ENCODE data around the gene PPP3CA. TPM values are rescaled to one million over a fixed set of nuclear protein-coding genes. Genes with fewer than 3 reads are reported as not detected.
"Not testable (repeated sequence)": the region's sequence is repeated elsewhere in the genome, so short reads cannot be mapped to it uniquely, and the experiment has no call there.

PPP3CA gene
- total RNA-seq, 1 donor from 2014 or later: 52.2 TPM

DNA sequence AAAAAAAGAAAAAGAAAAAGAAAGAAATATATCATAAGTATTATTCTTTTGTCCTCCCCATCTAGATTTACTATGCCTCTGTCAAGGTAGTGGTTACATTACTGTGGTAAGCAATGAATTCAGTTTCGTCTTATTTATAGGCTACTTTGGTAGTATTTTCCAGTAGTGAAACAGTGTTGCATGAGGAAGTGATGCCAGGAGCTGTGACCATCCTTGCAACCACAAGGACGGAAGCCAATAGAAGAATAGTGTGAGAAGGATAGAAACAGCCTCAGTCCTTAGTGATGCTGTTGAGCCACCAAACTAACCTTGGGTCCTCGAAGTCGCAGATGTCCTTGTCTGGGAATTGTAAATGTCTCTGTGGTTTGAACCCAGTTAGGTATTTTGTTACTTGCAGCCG, 328.5 kb downstream of the PPP3CA start:
- no peak for DNase-seq (ENCODE audit: low read depth in 2 of 2)

DNA sequence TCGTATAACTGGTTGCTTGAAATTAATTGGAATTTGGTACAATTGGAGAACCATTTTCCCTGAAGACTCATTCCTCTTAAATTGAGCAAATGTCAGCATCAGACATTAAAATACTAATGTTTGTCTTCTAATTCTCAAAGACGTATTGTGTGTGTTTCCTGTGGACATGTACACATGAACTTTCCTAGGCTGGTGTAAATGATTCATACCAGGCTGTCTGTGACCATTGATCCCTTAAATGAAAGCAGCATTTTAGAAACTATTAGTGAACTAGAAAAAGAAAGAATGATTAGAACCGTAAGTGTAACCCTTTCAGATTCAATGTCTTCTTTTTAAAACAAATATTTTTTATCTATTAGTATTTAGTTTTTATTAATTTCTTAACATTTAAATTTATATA, 332.9 kb downstream of the PPP3CA start:
- peak in 1 of 2 donors; percentile 79 for DNase-seq (ENCODE audit: low read depth in 2 of 2)

DNA sequence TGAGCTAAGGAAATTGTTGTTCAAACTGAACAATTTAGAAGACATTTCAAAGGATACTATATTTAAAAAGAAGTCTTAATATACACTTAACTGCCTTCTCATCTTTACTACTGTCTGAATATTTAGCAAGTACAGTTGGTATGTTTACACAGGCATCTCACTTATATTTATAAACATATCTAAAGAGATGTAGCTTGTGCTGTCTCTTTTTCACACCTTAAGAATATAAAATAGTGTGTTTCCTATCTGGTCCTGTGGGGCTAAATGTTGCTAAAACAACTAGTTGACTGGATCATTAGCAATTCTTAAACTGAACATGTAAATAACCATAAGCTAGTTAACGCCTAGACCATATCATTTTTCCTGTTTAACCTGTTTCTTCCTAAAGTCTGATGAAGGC, 336.3 kb downstream of the PPP3CA start:
- no peak for DNase-seq (ENCODE audit: low read depth in 2 of 2)

DNA sequence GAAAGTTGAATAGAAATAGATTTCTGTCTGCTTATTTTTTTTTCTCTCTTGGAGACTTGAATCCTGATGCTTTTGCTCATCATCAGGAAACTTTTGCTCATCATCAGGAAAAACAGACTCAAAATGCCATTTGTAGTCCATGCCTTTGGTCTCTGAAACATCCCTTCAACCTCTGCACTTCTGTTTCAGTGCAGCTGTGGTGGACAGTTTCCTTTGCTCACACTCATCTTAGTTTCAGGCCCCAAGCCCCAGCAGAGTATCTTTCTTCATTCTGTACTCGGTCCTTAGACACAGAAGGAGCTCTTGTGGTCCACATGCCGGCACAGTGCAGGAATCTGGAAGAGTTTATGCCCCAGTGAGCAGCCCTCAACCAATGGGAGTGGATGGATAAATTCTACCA, 337.9 kb downstream of the PPP3CA start:
- no peak for DNase-seq (ENCODE audit: low read depth in 2 of 2)

DNA sequence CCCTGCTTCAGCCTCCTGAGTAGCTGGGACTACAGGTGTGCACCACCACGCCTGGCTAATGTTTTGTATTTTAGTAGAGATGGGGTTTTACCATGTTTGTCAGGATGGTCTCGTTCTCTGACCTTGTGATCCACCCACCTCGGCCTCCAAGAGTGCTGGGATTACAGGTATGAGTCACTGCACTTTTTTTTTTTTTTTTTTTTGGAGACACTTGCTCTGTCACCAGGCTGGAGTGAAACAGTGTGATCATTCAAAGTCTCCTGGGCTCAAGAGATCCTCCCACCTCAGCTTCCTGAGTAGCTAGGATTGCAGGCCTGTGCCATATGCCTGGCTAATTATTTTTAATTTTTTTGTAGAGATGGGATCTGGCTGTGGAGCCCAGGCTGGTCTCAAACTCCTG, 338.8 kb downstream of the PPP3CA start:
- DNase-seq (ENCODE audit: low read depth in 2 of 2): no peak

DNA sequence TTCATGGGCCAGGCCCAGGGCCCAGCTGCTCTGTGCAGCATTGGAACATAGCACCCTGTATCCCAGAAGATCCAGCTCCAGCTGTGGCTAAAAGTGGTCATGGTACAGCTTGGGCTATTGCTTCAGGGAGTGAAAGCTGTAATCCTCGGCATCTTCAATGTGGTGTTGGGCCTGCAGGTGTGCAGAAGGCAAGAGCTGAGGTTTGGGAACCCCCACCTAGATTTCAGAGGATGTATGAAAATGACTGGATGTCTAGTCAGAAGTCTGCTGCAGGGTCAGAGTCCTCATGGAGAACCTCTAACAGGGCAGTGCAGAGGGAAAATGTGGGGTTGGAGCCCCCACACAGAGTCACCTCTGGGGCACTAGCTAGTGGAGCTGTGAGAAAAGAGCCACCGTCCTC, 341.7 kb downstream of the PPP3CA start:
- DNase-seq (ENCODE audit: low read depth in 2 of 2): no peak

DNA sequence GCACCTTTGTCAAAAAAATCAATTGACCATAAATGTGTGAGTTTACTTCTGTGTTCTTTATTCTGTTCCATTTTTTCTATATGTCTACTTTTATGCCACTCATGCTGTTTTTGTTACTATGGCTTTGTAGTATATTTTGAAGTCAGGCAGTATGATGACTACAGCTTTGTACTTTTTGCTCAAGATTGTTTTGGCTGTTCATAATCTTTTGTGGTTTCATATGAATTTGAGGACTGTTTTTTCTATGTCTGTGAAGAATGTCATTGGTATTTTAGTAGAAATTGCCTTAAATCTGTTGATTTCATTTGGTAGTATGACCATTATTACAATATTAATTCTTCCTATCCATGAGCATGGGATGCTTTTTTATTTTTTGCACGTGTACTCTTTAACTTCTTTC, 346.8 kb downstream of the PPP3CA start:
- no peak for DNase-seq (ENCODE audit: low read depth in 2 of 2)

DNA sequence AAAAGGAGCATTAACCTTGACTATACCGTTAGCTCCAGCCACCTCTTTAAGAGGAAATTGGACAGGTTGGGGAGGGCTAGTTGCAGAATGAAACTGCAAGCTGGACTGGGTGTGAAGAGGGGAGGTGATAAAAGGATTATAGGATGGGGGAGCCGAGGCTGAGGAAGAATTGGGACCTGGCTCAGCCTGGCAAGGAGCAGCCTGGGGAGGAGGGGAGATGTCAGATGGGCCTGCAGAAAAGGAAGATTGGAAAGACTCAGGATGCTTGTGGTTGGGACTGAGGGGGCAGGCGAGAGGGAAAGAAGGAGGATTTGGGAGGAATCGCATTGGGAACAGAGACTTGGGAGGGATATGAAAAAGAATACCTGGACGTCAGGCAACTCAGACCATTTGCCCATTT, 351.7 kb downstream of the PPP3CA start:
- DNase-seq (ENCODE audit: low read depth in 2 of 2): no peak

DNA sequence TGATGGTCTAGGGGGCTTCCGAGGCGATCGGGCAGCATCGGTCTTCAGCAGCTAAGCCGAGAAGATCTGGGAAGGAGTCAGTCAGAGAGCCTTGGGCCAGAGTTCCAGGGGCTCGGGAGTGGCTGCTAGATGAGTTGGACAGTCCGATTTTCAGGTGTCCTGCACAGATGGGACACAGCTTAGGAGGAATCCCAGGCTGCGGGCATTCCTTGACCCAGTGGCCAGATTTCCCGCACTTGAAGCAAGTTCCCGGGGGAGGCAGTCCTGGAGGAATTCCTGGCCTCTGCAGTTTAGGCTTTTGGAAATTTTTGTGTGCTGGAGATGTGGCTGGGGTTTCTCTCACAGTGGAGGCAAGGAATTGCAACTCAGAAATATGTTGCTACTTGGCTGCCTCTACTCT, 352.3 kb downstream of the PPP3CA start:
- not testable (repeated sequence) for DNase-seq (ENCODE audit: low read depth in 2 of 2)

DNA sequence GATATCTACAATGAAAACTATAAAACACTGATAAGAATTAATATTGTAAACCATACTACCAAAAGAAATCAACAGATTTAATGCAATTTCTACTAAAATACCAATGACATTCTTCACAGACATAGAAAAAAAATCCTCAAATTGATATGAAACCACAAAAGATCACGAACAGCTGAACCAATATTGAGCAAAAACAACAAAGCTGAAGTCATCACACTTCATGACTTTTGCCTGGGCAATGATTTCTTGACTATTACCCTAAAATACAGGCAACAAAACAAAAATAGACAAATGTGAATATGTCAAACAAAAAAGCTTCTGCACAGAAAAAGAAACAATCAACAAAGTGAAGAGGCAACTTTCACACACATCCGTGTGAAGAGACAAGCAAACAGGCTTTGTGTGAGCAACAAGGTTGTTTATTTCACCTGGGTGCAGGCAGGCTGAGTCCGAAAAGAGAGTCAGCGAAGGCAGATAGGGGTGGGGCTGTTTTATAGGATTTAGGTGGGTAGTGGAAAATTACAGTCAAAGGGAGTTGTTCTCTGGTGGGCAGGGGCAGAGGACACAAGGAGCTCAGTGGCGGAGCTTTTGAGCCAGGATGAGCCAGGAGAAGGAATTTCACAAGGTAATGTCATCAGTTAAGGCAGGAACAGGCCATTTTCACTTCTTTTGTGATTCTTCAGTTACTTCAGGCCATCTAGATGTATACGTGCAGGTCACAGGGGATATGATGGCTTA, 355.8 kb downstream of the PPP3CA start:
- DNase-seq (ENCODE audit: low read depth in 2 of 2): not testable (repeated sequence)

DNA sequence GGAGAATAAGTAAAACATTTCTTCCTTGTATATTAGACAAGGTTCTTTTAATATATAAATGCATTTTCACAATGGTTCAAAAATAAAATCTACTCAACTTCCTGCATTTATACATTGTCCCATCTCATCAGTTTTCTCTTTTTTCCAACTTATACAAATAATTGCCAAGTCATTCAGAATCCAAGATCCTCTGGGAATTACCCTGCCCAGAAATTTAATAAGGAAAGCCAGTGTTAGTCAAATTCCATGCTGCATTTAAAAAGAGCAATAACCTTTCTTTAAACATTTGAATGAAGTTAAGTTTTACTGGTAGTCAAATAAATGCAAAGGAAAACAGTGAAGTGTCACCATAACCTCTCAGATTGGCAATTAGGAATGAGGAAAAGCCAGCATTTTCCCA, 357.9 kb downstream of the PPP3CA start:
- DNase-seq (ENCODE audit: low read depth in 2 of 2): no peak

DNA sequence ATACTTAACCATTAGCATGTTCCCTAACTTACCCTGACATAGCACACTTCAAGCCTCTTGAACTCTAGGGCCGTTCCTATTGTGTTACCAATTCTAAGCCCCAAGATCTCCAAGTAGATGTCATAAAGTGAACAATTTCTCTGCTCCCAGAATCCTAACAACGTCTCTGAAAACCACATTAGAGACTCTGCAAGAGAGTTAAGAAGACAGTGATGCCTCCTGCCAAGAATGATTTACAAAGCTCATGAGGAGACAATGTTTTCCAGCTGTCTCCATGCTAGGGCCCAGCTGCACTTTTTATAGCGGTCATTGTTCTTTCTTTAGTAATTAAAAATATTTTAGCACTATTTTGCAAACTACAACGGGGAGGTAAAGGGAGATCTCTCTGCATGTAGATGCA, 358.4 kb downstream of the PPP3CA start:
- no peak for DNase-seq (ENCODE audit: low read depth in 2 of 2)

DNA sequence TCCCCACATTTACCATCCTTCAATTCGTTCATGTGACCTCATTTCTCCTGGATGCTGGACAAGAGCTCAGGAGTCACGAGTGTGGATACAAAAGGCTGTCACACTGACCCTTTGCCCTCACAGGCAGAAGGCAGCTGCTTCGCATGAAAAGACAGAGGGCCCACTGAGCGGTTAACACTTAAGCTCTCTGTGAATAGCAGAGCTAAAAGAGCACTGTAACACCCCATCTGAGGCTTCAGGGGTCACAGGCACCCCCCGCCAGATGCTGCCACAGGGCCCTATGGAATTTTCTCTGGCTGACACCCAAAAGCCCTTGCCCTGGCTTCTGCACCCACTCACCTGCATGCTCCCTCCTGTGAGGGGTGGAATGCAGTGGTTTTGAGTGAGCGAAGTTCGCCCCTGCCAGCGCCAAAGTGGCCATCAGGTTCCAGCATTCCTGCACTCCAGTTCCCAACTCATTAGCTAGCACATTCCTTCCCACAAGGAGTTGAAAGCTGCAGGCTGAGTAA, 360.9 kb downstream of the PPP3CA start:
- DNase-seq (ENCODE audit: low read depth in 2 of 2): no peak

DNA sequence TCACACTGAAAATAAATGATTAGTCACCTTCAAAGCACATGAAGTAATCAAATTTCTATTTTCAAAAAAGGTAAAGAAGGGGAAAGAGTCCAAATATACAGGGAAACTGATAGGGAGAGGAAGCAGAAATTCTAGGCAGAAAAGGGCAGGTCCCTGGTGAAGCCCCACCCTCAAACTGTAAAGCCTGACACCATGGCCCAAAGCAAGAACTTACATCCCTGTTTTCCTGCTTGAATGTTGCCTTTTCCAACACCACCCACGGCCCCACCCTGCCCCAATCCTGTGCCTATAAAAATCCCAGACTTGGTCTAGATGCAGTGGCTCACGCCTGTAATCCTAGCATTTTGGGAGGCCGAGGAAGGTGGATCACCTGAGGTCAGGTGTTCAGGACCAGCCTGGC, 361.8 kb downstream of the PPP3CA start:
- no peak for DNase-seq (ENCODE audit: low read depth in 2 of 2)

DNA sequence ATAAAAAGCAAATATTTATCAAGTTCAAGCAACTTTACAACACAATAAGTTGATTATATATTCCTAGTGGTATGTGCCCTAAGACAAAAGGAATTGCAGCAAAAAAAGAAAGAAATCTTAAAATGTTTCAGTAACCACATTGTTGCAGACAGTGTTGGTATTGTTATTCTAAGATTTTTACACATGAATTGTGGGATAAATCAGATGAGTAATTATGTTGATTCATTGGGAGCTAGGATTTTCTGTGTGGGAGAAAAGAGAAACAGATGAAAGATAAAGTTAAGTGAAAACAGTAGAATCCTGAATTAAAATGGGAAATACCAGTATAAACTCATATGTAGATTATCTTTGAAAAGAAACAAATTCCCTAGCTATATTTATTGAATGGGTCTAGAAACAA, 362.4 kb downstream of the PPP3CA start:
- no peak for DNase-seq (ENCODE audit: low read depth in 2 of 2)

DNA sequence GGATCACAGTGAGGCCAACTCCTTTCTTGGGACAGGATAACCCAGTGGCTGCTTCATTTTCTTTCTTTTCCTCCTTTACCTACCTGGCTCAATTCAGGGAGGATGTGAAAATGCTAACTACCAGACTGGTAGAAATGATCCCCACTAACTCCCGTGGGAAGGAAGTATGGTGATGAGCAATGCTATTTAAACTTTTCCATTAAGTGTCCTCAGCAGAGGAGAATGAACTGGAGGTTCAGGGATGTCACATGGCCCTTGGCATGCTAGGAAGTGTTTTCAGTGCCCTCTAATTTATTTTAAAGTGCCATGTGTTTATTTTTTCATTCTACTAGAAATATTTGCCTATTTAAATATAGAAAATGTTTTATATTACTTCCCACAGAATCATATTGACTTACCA, 363.9 kb downstream of the PPP3CA start:
- DNase-seq (ENCODE audit: low read depth in 2 of 2): no peak

DNA sequence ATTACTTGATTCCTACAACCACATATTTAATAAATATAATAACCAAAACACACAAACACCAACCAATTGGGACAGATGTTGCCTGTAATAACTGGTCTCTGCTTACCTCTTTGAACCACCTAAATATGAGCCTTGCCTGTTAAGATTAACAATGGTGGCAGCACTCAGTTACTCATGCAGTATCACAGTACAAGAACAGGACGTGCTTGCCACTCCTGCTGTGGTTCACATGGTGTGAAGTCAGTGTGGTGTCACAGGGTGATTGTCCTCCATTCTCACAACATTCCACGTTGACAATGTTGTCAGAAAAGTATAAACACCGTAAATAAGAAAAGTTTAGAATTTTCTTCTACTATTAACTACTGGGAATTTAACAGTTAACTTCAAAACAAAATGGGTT, 365.0 kb downstream of the PPP3CA start:
- DNase-seq (ENCODE audit: low read depth in 2 of 2): no peak

DNA sequence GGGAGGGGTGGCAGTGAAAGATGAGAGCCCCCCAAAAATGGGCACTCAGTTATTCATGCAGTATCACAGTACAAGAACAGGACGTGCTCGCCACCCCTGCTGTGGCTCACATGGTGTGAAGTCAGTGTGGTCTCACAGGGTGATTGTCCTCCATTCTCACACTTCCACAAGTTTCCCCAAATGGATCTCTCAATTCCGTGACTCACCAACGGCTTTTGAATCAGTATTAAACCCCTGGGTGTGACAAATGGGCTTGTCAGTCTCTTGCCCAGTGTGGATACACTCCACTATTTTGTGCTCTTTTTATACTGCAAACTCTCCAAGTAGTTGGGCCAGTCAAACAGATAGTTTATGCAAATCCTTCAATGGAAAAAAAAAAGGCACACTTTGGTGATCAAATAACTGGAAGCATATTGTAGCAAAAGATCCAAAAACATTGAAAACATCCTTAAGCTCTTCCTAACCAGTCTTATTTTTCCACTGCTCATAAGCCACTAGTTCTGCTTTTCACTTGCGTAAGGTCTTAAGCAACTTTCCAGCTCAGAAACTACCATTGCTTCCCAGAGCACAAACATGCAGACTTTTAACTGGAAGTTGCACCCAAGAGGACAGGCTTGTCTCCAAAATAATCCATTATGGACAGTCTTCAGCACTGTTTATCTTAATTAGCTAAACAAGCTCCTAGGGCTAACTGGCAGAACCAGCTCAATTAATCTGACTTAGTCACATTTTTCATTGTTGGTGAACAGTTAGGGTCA, 365.7 kb downstream of the PPP3CA start:
- no peak for DNase-seq (ENCODE audit: low read depth in 2 of 2)

DNA sequence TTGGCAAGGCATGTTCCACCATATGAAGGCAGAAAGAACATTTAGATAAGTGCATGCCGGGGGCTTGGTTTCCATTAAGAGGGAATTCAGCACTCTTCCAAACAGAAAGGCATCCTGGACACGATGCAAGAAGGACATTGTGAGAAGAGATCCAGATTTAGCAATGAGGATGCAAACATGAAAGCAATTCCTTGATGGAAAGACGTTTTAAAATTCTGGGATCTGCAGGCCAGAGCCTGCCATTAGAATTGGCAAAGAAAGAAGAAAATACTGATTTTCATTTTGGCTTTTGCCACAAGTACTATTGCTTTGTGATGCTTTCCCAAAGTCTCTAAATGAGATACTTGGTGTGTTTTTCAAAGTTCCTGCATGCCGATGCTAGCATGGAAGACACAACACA, 367.6 kb downstream of the PPP3CA start:
- no peak for DNase-seq (ENCODE audit: low read depth in 2 of 2)

DNA sequence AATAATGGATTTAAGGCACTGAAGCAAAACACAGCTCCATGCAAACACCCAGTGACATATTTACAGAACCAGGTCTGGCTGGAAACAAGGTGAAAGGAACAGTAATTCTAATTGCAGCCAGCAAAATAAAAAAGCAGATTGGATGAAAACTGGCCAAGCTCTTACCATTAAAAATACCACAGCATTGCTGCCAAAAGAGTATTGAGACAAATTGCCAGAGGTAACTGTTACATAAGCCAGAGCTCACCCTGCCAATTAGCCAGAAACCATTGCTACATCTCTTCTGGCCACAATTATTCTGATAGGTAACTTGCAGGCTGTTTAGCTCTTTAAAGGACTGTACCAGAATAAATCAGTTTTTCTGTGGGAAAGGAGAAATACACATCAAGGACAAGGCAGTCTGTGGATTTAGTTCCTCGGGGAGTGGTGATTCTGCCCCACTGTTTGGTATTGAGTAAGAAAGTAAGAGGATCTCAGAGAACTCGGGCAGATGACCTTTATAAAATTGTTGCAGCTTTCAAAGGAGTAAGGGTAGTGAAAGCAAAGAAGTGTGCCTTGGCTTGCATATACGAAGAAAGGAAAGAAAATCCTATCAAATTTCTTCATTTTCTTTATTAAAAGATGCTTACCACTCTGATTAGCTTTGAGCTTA, 369.5 kb downstream of the PPP3CA start:
- DNase-seq (ENCODE audit: low read depth in 2 of 2): no peak

DNA sequence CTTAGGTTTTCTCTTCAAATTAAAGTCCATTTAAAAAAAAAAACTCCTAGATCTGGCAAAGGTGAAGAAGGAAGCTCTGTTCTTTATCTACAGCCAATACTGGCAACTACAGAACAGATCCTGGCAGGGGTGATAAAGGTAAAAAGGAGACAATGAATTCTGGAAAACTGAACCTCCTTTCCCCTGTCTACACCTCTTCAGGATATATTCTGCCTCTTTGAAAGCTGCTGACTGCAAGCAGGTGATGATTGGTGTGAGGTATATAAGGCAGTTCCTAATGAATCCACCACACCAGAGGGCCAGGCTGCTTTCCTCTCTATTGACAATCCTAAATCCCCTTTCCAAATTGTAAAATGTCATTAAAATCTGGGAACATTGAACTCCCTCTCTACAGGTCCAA, 370.1 kb downstream of the PPP3CA start:
- DNase-seq (ENCODE audit: low read depth in 2 of 2): no peak

Data from dermis microvascular lymphatic vessel endothelial cell (primary cell).